H9 (cell line): ENCODE measurements around the gene SORCS2. TPM values are rescaled to one million over a fixed set of nuclear protein-coding genes. Genes with fewer than 3 reads are reported as not detected.

Source experiments
- DNase-seq: peaks from one replicate; pipeline ENCODE4 v3.0.0-alpha.2; 2017
- H2AFZ ChIP-seq: one replicate; pipeline ENCODE4 v1.6.1; 2013; ENCODE audit warnings: mild to moderate bottlenecking, low read length, control low read depth, moderate library complexity
- H2AK5ac ChIP-seq: 2 replicates; pipeline ENCODE4 v1.6.1; 2013; ENCODE audit warnings: low read length, control low read depth, mixed read lengths; ENCODE audit not compliant: insufficient read length
- H2BK120ac ChIP-seq: one replicate; pipeline ENCODE4 v1.6.1; 2013; ENCODE audit warnings: low read depth, mild to moderate bottlenecking, low read length, control low read depth, inconsistent platforms; ENCODE audit not compliant: poor library complexity, severe bottlenecking
- H2BK12ac ChIP-seq: 2 replicates; pipeline ENCODE4 v1.6.1; 2013; ENCODE audit warnings: low read length, control low read depth, mixed read lengths, low read depth; ENCODE audit not compliant: insufficient read length
- H2BK15ac ChIP-seq: 2 replicates; pipeline ENCODE4 v1.6.1; 2013; ENCODE audit warnings: low read depth, low read length, control low read depth
- H2BK20ac ChIP-seq: one replicate; pipeline ENCODE4 v1.6.1; 2013; ENCODE audit warnings: low read depth, mild to moderate bottlenecking, low read length, control low read depth, inconsistent platforms; ENCODE audit not compliant: poor library complexity, severe bottlenecking
- H2BK5ac ChIP-seq: 2 replicates; pipeline ENCODE4 v1.6.1; 2013; ENCODE audit warnings: low read length, control low read depth, mixed read lengths; ENCODE audit not compliant: insufficient read length
- H3K14ac ChIP-seq: 2 replicates; pipeline ENCODE4 v1.6.1; 2013; ENCODE audit warnings: low read length, control low read depth; ENCODE audit not compliant: insufficient read depth
- H3K18ac ChIP-seq: 2 replicates; pipeline ENCODE4 v1.6.1; 2013; ENCODE audit warnings: low read depth, mild to moderate bottlenecking, mixed read lengths, low read length, control low read depth; ENCODE audit not compliant: insufficient read length
- H3K23ac ChIP-seq: 2 replicates; pipeline ENCODE4 v1.6.1; 2013; ENCODE audit warnings: low read length, control low read depth, mixed read lengths, low read depth; ENCODE audit not compliant: insufficient read length
- H3K23me2 ChIP-seq: 2 replicates; pipeline ENCODE4 v1.6.1; 2013; ENCODE audit warnings: low read depth, mild to moderate bottlenecking, mixed read lengths, low read length, control low read depth; ENCODE audit not compliant: insufficient read length, poor library complexity, severe bottlenecking
- H3K27ac ChIP-seq: 2 replicates; pipeline ENCODE4 v1.5.1; 2013; ENCODE audit warnings: low read length, control low read depth, mixed read lengths, low read depth; ENCODE audit not compliant: insufficient read length
- H3K27me3 ChIP-seq: 2 replicates; pipeline ENCODE4 v1.6.1; 2013; ENCODE audit warnings: low read length, control low read depth, inconsistent platforms; ENCODE audit not compliant: insufficient read depth
- H3K4ac ChIP-seq: 2 replicates; pipeline ENCODE4 v1.6.1; 2013; ENCODE audit warnings: low read depth, mild to moderate bottlenecking, control low read depth, inconsistent platforms, low read length, moderate library complexity
- H3K4me1 ChIP-seq: 2 replicates; pipeline ENCODE4 v1.6.1; 2013; ENCODE audit warnings: low read length, control low read depth, inconsistent platforms; ENCODE audit not compliant: insufficient read depth
- H3K4me2 ChIP-seq: 2 replicates; pipeline ENCODE4 v1.6.1; 2013; ENCODE audit warnings: low read length, control low read depth, mixed read lengths; ENCODE audit not compliant: insufficient read length, insufficient read depth
- H3K56ac ChIP-seq: 2 replicates; pipeline ENCODE4 v1.6.1; 2013; ENCODE audit warnings: low read depth, mild to moderate bottlenecking, mixed read lengths, low read length, control low read depth; ENCODE audit not compliant: insufficient read length
- H3K79me1 ChIP-seq: 2 replicates; pipeline ENCODE4 v1.6.1; 2013; ENCODE audit warnings: low read depth, mild to moderate bottlenecking, moderate library complexity, low read length, control low read depth, inconsistent platforms; ENCODE audit not compliant: insufficient read depth, poor library complexity, severe bottlenecking
- H3K79me2 ChIP-seq: 2 replicates; pipeline ENCODE4 v1.6.1; 2013; ENCODE audit warnings: low read length, control low read depth, inconsistent platforms; ENCODE audit not compliant: insufficient read depth
- H3K9ac ChIP-seq: 2 replicates; pipeline ENCODE4 v1.6.1; 2013; ENCODE audit warnings: low read length, control low read depth, mixed read lengths; ENCODE audit not compliant: insufficient read length; ENCODE audit errors: extremely low read depth
- H3K9me3 ChIP-seq: one replicate; pipeline ENCODE4 v1.6.1; 2013; ENCODE audit warnings: low read depth, low read length, inconsistent platforms; ENCODE audit not compliant: control insufficient read depth
- H3T11ph ChIP-seq: one replicate; pipeline ENCODE4 v1.6.1; 2013; ENCODE audit warnings: mild to moderate bottlenecking, low read length, control low read depth, inconsistent platforms
- H4K20me1 ChIP-seq: one replicate; pipeline ENCODE4 v1.6.1; 2013; ENCODE audit not compliant: control insufficient read depth, insufficient read length, insufficient read depth
- H4K5ac ChIP-seq: 2 replicates; pipeline ENCODE4 v1.6.1; 2013; ENCODE audit warnings: low read depth, mild to moderate bottlenecking, mixed read lengths, low read length, control low read depth; ENCODE audit not compliant: insufficient read length
- H4K8ac ChIP-seq: replicated peaks from 2 replicates; pipeline ENCODE4 v1.6.1; 2013; ENCODE audit warnings: low read length, control low read depth, mixed read lengths, low read depth; ENCODE audit not compliant: insufficient read length
- H4K91ac ChIP-seq: 2 replicates; pipeline ENCODE4 v1.6.1; 2013; ENCODE audit warnings: low read depth, mild to moderate bottlenecking, moderate library complexity, mixed read lengths, low read length, control low read depth; ENCODE audit not compliant: insufficient read length
- H3K27ac Mint-ChIP-seq, 3 experiments: 2 replicates in 2 of 3; 3 replicates in 1 of 3; pipeline ENCODE4 v1.8.0; 2020 to 2021; ENCODE audit warnings: mixed read lengths in 3 of 3, mild to moderate bottlenecking in 1 of 3, moderate library complexity in 1 of 3
- H3K27me3 Mint-ChIP-seq: 2 replicates; pipeline ENCODE4 v1.8.0; 2021; ENCODE audit warnings: low read depth, mild to moderate bottlenecking, moderate library complexity, mixed read lengths
- H3K36me3 Mint-ChIP-seq, 3 experiments: 2 replicates in 2 of 3; 3 replicates in 1 of 3; pipeline ENCODE4 v1.8.0; 2020 to 2021; ENCODE audit warnings: low read depth in 3 of 3, mixed read lengths in 3 of 3; ENCODE audit not compliant: insufficient read depth in 1 of 3
- H3K4me1 Mint-ChIP-seq, 2 experiments: 2 replicates each; pipeline ENCODE4 v1.8.0; 2020; ENCODE audit warnings: mixed read lengths in 2 of 2
- H3K4me3 Mint-ChIP-seq, 2 experiments: 2 replicates in 1 of 2; 3 replicates in 1 of 2; pipeline ENCODE4 v1.8.0; 2020 to 2021; ENCODE audit warnings: mild to moderate bottlenecking in 2 of 2, mixed read lengths in 2 of 2, moderate library complexity in 1 of 2
- H3K9me3 Mint-ChIP-seq, 2 experiments: 2 replicates in 1 of 2; 3 replicates in 1 of 2; pipeline ENCODE4 v1.8.0; 2020; ENCODE audit warnings: mild to moderate bottlenecking in 2 of 2, mixed read lengths in 2 of 2, moderate library complexity in 1 of 2
- CTCF ChIP-seq: fragments of 200-600 bp; sonication (generic); conservative IDR thresholded peaks from 3 replicates; pipeline ENCODE4 v1.8.0; 2021; ENCODE audit warnings: antibody characterized with exemption, mild to moderate bottlenecking
- WGBS: extraction: QIAGEN DNeasy Blood & Tissue Kit; methylation state at CpG from one replicate; pipeline ENCODE4 v1.1.7; 2013; ENCODE audit warnings: missing lambda C conversion rate, low lambda C conversion rate, mixed read lengths; ENCODE audit not compliant: insufficient read length; ENCODE audit errors: extremely low coverage; 5-methylcytosine and 5-hydroxymethylcytosine counted together
- total RNA-seq: library from RNA; stranded (reverse); gene quantifications from 2 replicates; pipeline ENCODE4 v1.2.1, GENCODE V29; 2021

Gene SORCS2
- total RNA-seq, 1 experiment from 2014 or later = 0.57 TPM

- H3K4me3 Mint-ChIP-seq = peak overlapping the region in 1 of 2 experiments; percentile 16; a peak in 1 of 5 replicates
- no CpG with 5 or more reads among the region's 17 CpGs for WGBS
- Histone ChIP-seq H2BK12ac (no peak overlapping the region), H3K79me2 (no peaks in the 10 kb centered on the region), H3K14ac (peak overlapping the region; percentile 80; the same call in 1 of the 2 replicates), H3K4ac (no peak overlapping the region), H2BK20ac (no peak overlapping the region), H3K56ac (no peak overlapping the region), H4K20me1 (no peaks in the 10 kb centered on the region), H3K4me1 (peaks cover 4% of the 10 kb centered on the region; the same call in 1 of the 2 replicates), H3K9me3 (no peaks in the 10 kb centered on the region), H2AK5ac (no peak overlapping the region), H2BK120ac (no peak overlapping the region), H3K9ac (no peak overlapping the region), H2BK15ac (no peak overlapping the region), H3K23me2 (no peaks in the 10 kb centered on the region), H2AFZ (no peak overlapping the region), H3K4me2 (no peak overlapping the region), H4K91ac (no peak overlapping the region), H3T11ph (no peak overlapping the region), H2BK5ac (no peak overlapping the region), H3K27ac (no peak overlapping the region), H3K23ac (no peak overlapping the region), H3K79me1 (no peaks in the 10 kb centered on the region), H4K8ac (no peak overlapping the region), H3K18ac (no peak overlapping the region), H4K5ac (no peak overlapping the region), H3K27me3 (no peaks in the 10 kb centered on the region)
- peaks cover 3% of the 10 kb centered on the region for H3K27me3 Mint-ChIP-seq
- H3K9me3 Mint-ChIP-seq = peaks cover 3 to 7% of the 10 kb centered on the region in 2 experiments; a peak in 4 of 5 replicates
- 0 out of 7 replicates have a peak overlapping the region, but pooled peaks of 1 of the 3 experiments have one; percentile 53 for H3K27ac Mint-ChIP-seq
- H3K36me3 Mint-ChIP-seq = peaks cover 0 to 2% (median 0%) of the 10 kb centered on the region in 3 experiments; a peak in 2 of 7 replicates
- TF ChIP-seq CTCF = no peak
- peaks cover 38 to 49% of the 10 kb centered on the region in 2 experiments for H3K4me1 Mint-ChIP-seq
- no peak for DNase-seq
Observed at GRCh38 chr4:7530932-7531639, 338.7 kb downstream of the SORCS2 start.
